GM18909 (cell line): ENCODE results near the gene SLC25A25.

Experiments used
- ATAC-seq: cut with Tn5 transposase; IDR thresholded peaks from one replicate; pipeline ENCODE4 v1.9.1; 2021; ENCODE audit warnings: mild to moderate bottlenecking; ENCODE audit not compliant: unreplicated experiment, poor library complexity

SLC25A25 gene

DNA sequence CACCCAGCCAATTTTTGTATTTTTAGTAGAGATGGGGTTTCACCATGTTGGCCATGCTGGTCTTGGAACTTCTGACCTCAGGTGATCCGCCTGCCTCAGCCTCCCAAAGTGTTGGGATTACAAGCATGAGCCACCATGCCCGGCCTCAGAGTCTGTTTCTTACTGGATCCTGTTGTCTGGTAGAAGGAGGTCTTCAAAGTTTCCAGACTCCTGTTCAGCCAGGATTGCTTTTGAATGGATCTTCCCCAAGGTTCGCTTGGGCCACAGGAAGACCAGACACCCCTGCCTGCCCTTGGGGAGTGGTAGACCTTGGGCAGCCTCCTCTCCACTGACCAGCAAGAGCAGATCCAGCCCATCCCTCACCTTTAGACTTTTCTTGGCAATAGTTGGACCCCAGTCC is 73.6 kb downstream of the SLC25A25 start:
- ATAC-seq, result no peak

DNA sequence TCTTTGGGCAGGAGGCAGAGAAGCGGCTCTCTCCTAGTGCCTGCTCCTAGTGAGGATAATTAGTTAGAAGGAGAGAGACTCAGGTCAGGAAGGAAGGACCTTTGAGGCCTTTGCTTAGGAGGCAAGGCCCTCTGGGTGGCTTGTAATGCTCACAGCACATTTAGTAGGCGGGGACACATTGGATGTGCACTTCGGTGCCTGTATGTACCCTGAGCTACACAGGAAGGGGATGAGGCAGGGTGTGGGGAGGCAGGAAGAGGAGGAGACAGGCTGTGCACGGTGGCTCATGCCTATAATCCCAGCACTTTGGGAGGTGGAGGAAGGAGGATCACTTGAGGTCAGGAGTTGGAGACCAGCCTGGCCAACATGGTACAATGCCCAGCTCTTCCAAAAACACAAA is 74.0 kb downstream of the SLC25A25 start:
- no peak for ATAC-seq

- no peak for ATAC-seq
These were observed 74.6 kb downstream of the SLC25A25 start for GRCh38 chr9:128142596-128142995.

DNA sequence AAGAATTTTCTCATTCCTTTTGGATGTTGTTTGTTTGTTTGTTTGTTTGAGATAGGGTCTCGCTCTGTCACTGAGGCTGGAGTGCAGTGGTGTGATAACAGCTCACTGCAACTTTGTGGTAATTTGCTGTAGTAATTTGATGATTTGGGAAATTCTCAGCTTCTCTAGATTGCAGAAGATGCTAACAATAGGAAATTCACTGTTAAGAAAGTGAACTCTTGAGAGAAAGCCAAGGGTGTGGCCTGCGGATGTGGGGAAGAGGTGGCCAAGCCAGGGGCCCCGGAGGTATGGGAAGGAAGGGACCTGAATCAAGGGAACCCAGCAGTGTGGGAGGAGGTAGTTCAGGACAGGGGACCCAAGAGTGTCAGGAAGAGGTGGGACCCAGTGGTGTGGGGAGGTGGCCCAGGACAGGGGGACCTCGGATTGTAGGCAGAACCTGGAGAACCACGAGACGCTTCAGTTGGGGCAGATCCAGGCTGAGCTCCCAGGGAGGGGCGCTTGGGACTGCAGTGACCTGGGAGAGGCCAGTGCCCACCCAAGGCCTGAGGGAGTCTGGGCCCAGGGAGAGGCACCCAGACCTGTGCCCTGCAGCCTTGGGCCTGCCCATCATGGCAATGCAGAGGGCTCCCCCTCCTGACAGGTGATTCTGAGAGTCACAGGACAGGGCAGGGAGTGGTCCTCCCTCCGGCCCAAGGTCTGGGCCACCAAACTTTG is 75.7 kb downstream of the SLC25A25 start:
- ATAC-seq, result no peak

GRCh38 chr9:128144239-128145181 is 76.5 kb downstream of the SLC25A25 start:
- no peak for ATAC-seq

DNA sequence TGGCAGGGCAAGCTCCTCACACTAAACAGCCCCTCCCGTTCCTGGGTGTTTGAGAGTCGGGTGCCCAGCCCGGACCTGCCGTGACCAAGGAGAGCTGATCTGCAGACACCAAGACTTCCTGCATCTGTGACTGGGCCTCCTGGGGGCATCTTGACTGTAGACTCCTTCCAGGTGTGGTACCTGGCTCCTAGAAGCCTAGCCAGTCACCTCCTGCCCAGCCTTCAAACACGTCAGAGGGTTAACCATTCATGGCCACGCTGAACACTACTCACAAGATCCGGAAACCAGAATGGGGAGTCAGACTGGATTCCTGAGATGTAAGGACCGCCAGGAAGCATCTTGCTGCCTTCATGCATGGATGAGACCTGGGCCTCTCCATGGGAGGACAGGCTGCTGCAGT is 77.5 kb downstream of the SLC25A25 start:
- ATAC-seq, result no peak

GRCh38 chr9:128145951-128146351 is 77.9 kb downstream of the SLC25A25 start:
- ATAC-seq, result no peak

DNA sequence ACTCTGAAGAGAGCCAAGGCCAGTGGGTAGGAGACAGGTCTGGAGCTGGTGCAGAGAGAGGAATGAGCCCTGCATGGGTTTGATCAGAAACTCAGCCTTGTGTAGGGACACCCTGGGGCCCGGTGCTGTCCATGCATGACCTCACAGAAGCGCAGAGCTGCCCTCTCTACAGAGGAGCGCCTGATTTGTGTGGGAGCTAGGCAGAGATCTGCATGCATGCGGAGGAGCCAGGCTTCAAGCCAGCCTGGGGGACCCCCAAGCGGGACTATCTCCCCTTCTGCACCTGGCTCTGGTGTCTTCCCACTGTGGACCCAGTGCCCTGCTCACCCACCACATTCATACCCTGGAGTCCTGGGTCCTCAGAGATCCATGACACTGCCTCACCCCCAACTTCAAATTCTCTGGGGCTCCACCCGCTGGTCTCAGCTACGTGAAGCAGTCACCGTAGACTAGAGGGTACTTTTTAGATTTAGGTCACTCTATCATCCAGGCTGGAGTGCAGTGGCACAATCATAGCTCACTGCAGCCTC is 78.6 kb downstream of the SLC25A25 start:
- ATAC-seq, result no peak

GRCh38 chr9:128148509-128149000 is 80.5 kb downstream of the SLC25A25 start:
- no peak for ATAC-seq

DNA sequence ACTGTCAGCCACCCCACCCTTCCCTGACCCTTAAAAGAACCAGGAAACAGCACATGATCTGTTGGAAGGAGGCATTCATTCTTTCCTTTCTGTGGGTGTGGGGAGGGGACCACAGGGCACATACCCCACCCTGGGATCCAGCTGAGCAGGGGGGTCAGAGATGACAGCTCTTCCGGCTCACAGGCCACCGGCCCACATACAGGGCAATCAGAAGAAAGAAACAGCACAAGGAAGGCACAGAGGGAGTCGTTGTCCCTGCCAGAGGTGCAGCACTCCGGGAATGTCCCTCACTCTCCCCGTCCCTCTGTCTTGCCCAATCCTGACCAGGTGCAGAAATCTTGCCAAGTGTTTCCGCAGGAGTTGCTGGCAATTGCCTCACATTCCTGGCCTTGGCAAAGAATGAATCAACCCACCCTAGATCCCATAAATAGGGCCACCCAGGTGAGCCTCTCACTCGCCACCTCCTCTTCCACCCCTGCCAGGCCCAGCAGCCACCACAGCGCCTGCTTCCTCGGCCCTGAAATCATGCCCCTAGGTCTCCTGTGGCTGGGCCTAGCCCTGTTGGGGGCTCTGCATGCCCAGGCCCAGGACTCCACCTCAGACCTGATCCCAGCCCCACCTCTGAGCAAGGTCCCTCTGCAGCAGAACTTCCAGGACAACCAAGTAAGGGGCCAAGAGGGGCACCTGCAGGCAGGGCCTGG is 81.1 kb downstream of the SLC25A25 start, which contains the start of gene LCN2:
Gene LCN2, plus strand, starts transcription at position 453 of the 701 bp plus-strand sequence. Its CDS starts 73 bp downstream, at position 526.
- no peak for ATAC-seq

DNA sequence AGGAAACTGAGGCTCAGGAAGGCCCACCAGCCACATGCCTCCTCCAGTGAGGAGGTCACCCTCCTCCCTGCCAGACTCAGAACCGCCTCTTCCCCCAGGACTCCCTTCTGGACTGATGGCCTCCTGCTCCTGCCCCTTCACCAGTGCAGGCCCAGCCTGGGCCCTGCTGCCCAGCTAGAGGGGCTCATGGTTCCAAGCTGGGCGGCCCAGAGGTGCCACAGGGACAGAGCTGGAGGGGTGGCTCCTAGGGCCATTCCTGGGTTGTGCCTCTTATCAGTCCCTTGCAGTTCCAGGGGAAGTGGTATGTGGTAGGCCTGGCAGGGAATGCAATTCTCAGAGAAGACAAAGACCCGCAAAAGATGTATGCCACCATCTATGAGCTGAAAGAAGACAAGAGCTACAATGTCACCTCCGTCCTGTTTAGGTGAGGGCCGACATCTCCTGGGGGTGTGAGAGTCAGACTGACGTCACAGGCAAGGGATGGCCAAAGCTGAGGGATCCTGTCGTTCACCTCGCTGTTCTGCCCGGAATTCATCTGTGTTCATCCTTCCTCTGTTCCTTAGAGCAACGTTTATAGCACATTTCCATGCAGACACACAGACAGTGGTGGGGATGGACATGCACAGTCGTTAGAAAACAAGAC is 82.0 kb downstream of the SLC25A25 start:
- no peak for ATAC-seq

GRCh38 chr9:128150594-128151308 is 82.7 kb downstream of the SLC25A25 start:
- no peak for ATAC-seq

GRCh38 chr9:128151309-128152132 is 83.5 kb downstream of the SLC25A25 start:
- ATAC-seq, result no peak

GRCh38 chr9:128152133-128153059 is 84.4 kb downstream of the SLC25A25 start:
- ATAC-seq, result no peak

DNA sequence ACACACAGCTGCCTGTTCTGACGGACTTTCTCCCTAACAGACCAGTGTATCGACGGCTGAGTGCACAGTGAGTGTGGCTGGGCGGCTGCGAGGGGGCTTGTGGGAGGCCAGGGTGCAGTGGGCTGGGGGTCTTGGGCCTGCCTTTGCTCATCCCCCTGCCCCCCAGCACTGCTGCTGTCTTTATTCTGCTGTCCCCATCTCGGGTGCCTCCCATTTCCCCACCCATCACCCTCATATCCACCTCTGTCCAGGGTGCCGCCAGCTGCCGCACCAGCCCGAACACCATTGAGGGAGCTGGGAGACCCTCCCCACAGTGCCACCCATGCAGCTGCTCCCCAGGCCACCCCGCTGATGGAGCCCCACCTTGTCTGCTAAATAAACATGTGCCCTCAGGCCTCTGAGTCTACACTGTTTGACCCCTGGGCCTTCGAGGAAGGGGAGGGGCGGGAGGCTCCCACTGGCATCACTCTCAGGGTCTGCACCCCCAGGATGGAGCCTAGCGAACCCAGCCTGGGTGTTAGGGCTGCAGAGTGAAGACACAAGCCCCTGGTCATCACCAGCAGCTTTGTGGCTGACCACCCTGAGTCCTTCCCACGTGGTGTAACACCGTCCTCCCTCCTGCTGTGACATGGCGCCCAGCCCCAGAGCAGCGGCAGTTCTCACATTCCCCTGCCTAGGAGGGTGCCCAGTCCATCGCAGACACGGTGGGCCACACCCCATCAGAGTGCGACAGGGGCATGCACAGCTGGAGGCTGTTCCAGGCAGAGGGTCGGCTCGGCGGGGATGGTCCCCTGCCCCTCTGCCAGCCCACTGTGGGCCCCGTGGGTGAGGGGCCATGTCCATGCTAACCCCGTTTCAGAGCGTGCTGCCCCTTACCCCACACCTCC is 85.3 kb downstream of the SLC25A25 start:
- ATAC-seq, result no peak

DNA sequence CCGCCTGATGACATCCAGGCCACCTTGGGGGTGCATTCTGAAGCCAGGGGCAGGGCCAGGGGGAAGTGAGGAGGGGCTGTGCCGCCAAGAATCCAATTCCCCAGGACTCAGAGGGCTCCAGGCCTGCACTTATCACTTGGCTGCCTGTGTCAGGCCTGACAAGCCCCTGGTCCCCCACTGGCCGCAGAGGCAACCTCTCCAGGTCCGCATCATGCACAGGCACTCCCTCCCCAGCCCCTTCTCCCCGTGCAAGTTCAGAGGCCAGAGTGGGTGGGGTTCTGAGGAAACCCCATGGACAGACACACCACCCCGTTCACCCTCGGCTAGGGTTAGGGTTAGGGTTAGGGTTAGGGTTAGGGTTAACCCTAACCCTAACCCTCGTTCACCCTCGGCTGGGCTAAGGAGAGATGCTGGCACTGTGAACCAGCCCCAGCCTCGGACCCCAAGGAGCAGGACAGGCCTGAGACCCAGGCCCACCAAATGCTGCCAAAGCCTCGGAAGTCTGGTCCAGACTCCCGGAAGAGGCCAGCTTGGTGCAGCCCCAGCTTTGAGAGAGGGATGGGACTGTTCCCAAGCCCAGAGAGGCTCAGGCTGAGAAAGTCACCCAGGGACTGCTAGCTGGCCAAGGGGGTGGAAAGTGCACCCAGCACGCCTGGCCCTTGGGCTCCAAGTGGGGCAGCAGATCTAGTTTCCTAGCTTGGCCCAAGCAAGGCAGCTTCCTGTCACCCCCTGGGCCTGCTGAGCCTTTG is 86.1 kb downstream of the SLC25A25 start:
- no peak for ATAC-seq
